GM12873 (cell line): ENCODE results near the gene DUSP28.

ENCODE experiments used
- TF ChIP-seq, protein P1 (sequence below): IDR thresholded peaks from 2 replicates; pipeline ENCODE4 v1.5.1; 2012; ENCODE audit warnings: low read depth, mild to moderate bottlenecking, moderate library complexity, low read length, control low read depth; ENCODE audit not compliant: insufficient read depth; ENCODE audit errors: missing control alignments

The DUSP28 gene

DNA sequence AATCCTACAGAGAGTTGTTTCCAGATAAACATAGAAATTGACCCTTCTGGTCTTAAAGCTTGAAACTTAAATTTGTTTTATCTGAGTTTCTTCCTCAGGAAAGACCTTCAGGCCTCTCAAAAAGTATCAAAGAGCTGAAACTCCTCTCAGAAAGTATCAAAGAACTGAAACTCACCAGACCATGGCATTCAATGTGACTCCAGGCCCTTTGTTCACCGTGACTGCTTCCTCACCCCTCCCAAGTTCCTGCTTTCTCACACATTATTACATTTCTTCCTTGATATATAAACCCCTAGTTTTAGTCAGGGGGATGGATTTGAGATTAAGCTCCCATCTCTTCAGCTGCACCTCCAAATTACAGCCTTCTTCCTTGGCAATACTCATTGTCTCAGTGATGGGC, 8.3 kb upstream of the DUSP28 start:
- TF ChIP-seq, protein P1, sequence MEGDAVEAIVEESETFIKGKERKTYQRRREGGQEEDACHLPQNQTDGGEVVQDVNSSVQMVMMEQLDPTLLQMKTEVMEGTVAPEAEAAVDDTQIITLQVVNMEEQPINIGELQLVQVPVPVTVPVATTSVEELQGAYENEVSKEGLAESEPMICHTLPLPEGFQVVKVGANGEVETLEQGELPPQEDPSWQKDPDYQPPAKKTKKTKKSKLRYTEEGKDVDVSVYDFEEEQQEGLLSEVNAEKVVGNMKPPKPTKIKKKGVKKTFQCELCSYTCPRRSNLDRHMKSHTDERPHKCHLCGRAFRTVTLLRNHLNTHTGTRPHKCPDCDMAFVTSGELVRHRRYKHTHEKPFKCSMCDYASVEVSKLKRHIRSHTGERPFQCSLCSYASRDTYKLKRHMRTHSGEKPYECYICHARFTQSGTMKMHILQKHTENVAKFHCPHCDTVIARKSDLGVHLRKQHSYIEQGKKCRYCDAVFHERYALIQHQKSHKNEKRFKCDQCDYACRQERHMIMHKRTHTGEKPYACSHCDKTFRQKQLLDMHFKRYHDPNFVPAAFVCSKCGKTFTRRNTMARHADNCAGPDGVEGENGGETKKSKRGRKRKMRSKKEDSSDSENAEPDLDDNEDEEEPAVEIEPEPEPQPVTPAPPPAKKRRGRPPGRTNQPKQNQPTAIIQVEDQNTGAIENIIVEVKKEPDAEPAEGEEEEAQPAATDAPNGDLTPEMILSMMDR = no peak

DNA sequence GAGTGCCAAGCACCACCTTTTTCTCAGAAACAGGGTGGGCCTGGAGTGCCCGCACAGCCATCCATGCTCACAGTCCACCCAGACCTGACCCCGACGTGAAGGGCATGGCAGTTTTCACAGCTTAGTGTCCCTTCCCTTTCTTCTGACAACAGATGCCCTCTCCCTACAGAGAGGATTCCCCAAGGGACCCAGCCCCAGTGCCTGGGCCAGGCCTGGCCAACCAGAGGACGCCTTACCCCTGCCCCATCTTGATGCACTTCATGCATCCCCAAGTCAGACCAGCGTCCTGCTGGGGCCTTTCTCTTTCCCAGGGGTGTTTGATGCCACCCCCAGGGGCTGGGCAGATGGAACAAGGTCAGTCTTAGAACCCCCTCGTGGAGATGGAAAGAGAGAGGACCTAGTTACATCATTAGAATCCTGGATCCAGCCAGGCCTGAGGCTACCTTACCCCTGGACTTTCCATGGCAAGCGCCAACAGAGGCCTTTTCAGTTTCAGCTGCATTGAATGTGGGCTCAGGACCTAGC, 6.1 kb upstream of the DUSP28 start:
- TF ChIP-seq, protein P1 = no peak

DNA sequence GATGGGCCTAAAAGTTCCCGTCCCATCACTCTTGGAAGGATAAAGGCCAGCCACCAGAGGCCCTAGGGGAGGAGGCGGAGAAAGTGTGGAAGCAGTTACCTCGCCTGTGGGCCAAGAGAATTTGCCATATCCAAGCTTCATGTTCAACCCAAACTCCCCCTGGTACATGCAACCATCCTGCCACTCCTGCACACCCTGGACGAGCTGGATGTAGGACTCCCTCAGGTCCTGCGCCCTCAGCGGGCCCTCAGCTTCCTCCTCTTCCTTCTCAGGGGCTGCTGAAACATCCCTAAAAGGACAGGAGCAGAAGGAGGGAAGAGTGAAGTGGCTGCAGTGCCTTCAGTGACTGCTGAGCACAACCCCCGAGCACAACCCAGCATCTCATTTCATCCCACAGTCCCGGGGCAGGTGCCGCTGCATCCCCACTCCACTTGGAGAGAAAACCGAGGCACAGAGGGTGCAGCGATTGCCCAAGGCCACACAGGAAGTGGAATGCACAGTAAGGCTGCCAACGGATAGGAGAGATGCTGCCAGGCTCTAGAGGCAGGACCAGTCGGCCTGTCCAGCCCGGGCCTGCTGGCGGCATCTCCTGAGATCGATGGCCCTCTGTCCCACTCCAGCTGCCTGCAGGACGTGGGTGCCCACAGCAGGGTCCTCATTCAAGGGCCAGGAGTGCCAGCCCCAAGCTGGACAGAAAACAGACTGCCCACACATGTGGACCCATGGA, 5.2 kb upstream of the DUSP28 start:
- TF ChIP-seq, protein P1 = no peak

- TF ChIP-seq, protein P1 = no peak
These were observed 4.5 kb upstream of the DUSP28 start for GRCh38 chr2:240555541-240556250.

DNA sequence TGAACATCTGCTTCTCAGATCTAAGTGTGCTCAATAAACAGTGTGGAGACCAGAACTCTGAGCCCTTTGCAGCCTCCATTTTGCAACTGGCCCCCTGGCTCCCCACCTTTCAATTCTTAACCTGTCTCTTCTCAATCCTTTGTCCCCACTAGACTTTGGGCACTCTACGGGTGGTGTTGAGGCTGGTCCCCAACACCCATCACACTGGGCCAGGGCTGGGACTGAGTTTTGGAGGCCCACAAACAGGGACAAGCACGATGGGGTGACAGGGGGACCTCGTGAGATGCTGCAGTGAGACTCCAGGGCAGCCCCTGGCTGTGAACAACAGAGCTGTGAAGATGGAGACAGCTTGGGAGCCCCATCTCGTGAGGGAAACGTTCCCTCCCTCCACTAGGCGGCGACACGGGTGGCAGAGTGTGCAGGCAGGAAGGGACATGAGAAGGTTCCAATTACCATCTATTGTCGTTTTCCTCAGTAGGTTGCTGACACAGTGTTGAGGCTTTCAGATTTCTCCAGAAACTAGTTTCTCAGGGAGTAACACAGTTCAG, 3.5 kb upstream of the DUSP28 start:
- TF ChIP-seq, protein P1 = peak; percentile 73

GRCh38 chr2:240557101-240557751, 2.9 kb upstream of the DUSP28 start:
- TF ChIP-seq, protein P1 = no peak

GRCh38 chr2:240557808-240558207, 2.3 kb upstream of the DUSP28 start, which contains the start of gene ANKMY1:
ANKMY1 (minus strand) TSS chr2:240557988; CDS start chr2:240557335, 653 bp downstream.
- TF ChIP-seq, protein P1 = no peak
